IPS-NIHi11 (cell line): ENCODE measurements around the gene CLTC.
"Not testable (repeated sequence)": the region's sequence is repeated elsewhere in the genome, so short reads cannot be mapped to it uniquely, and the experiment has no call there.

Source experiments
- DNase-seq: peaks from one replicate; pipeline ENCODE4 v3.0.0; 2012; ENCODE audit warnings: mixed read lengths, low spot score

CLTC gene

DNA sequence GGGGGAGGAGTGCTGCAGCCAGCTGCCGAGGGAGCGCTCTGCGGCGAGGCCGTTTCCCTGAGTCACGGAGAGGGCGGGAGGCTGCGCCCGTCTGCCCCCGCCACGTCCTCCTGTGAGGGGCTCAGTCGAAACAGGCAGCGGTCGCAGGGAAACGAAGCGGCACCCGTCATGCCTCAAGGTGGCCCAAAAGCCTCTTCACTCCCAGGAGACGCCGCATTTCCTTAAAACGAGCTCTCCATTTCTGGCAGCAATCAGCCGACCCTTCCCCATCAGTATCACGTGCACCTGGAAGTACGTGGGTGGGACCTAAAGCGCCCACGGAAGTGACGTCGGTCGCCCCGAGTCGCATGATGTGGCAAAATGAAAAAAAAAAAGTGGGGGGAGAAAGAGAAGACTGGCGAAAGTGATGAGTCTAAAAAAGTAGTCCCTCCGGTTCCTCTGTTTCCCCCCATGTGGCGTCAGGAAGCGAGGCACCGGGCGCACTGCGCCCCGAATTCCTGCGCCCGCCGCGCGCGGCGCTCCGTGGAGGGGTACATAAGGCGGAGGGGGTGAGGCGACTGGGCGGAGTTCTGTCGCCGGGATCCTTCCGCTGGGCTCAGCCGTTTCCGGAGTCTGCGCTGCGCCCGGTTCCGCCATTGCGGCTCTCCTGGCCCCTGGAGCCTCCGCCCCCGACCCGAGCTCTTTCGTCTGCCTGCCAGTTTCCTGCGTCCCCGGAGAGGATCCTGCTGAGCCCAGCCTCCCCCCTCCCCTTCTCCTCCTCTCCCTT lies at the start of gene CLTC:
TSS of gene CLTC (plus strand) at position 598 of the 766 bp plus-strand sequence. CDS start 237 bp downstream, outside the sequence.
- peak; percentile 89 for DNase-seq

GRCh38 chr17:59572301-59572924 lies 47.3 kb upstream of the CLTC start:
- no peak for DNase-seq

GRCh38 chr17:59584168-59584567 lies 35.5 kb upstream of the CLTC start:
- not testable (repeated sequence) for DNase-seq

DNA sequence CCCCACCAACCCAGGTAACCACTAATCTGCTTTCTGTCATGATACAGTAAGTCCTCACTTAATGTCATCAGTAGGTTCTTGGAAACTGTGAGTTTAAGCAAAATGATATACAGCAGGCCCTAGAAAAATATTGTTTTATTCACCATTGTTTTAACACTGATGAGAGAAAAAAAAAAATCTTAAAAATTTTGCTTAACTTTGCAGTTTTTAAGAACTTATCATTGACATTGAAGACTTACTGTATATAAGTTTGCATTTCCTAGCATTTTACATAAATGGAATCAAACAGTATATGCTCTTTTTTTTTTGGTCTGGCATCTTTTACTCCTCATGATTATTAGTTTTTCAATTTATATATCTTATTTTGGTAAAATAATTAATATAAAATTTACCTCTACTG lies 19.5 kb upstream of the CLTC start:
- no peak for DNase-seq

DNA sequence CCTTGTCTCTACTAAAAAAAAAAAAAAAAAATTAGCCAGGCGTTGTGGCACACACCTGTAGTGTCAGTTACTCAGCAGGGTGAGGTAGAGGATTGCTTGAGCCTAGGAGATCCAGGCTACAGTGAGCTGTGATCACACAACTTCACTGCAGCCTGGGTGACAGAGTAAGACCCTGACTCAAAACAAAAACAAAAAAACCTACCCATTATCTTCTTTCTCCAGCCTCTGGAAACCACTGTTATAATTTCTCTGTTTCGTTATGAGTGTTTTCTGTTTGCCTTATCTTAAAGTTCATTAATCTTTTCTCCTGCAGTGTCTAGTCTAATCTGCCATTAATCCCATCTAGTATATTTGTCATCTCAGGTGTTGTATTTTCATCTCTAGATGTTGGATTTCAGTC lies 18.6 kb upstream of the CLTC start:
- no peak for DNase-seq

DNA sequence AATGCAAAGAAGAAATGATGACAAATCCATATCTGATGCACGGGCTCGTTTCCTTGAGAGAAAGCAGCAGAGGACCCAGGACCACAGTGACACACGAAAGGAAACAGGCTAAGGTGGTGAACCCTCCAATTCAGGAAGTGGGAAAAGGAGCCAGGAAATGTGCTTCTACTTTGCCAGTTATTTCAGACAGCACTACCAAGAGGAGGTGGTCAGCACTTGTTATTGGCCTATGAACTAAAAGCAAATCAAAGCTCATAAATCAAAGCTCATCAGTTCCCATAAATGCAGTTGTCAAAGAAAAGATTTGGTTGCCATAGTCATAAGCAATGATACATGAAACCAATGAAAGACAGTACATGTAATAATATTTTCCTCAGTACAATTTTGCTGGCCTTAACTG lies 12.6 kb upstream of the CLTC start:
- DNase-seq = no peak

- DNase-seq = peak; percentile 29
These were observed 11.8 kb upstream of the CLTC start for GRCh38 chr17:59607817-59608403.

DNA sequence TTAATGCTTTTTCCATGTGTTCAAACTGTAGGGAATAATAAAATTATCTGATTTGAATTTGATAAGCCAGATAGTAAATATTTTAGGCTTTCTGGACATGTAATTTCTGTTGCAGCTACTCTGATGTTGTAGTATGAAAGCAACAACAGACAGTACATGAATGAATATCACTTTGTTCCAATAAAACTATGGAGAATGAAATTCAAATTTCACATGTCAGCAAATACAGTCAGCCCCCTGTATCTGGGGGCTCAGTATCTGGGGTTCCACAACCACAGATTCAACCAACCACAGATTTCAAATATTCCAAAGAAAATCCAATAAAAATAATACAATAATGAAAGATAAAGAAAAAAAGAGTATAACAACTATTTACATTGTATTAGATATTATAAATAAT lies 8.2 kb upstream of the CLTC start:
- DNase-seq = no peak

DNA sequence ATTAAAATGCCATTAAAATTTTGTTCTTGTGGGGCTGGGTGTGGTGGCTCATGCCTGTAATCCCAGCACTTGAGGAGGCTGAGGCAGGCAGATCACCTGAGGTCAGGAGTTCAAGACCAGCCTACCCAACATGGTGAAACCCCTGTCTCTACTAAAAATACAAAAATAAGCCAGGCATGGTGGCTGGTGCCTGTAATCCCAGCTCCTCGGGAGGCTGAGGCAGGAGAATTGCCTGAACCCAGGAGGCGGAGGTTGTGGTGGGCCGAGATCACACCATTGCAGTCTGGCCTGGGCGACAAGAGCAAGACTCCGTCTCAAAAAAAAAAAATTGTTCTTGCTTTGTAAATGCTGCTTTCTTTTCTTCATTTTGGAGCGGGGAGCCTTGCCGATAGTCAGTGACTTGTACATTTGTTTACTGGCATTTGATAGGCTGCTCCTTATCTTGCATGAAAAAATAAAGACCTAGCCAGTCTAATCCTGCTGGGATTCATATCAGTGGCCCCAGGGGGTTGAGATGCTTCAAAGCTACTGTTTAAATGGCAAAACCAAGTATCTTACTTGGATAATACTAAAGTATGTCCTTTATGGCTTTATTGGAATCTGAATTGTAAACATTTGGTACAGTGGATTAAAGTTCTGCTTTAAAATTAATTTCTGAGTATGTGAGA lies 3.3 kb upstream of the CLTC start:
- no peak for DNase-seq

DNA sequence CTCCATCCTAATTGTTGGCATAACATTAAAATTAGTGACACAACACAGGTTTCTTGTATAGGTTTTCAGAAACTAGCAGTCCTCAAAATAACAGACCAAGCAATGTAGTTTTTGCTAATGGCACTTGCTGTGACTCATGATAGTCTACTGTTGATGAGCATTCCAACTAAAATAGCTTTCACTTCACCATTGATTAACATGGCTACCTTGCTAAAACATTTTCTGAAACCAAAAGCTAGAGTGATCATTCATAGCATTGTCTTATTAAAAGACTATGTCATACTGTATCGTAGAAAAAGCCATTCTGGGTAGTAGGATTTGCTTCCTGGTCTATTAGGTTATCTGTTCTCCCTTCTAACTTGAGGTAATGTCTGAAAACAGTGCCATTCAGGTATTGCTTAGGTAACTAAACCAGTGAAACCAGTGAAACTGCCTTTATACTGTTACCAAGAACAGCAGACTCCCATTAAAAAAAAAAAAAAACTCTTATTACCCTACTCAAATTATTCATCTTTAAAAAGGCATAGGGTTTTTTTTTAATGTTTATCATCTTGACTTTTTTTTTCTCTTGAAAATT lies 2.5 kb upstream of the CLTC start:
- DNase-seq = no peak

DNA sequence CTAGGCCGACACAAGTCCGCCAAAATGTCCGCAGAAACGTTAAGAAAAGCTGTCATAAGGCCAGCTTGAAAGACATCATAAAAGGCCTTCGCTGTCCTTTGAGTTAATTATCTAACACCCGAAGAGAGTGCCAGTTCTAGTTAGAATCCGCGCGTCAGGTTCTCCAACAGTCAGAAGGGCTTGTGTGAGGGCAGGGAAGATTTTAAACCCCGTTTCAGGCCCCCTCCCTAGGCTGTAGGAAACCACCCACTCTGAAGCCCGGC lies 729 bp upstream of the CLTC start:
- no peak for DNase-seq

DNA sequence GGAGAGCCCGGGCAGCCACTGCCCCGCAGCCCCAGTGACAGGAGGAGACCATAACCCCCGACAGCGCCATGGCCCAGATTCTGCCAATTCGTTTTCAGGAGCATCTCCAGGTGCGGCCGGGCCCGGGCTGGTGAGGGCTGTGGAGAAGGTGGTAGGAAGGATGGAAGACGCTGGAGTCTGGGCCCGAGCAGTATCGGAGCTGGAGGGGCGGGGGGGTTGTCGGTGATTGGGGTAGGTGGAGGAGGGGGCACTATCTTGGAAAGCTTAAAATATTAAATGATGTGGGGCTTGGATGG lies 317 bp downstream of the CLTC start:
- DNase-seq = no peak

DNA sequence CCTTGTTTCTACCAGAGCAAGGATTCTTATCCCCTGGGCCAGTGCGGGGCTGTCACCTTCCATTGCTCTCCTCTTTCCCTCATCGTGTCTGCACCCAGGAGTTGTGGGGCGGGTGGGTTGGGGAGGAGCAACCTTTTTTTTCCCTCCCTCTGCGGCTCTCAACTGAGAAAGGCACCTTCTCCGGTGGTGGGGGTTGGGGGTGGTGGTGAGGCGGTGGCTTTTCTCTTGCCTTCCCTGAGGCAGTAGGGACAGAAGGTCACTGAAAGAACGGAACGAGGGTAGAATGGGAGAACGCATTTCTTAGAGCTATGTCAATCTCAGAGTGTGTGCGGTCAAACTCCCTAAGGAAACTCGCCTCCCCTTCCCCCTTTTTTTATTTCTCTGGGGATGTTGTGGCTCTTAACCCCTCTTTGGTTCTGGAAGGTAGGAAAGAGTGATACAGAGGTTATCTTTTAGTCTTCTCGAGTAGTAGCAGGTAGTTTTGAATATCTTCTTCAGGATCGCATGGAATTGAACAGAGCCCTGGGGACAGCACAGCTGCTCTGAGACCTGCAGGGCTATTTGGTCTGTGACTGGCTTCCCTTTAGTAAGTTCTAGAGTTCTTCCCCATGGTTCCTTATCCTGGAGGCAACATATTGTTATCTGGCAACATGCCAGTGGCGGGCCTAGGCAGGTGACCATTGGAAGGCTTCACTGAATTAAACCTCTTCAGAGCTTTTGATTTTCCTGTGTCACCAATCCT lies 994 bp downstream of the CLTC start:
- peak; percentile 37 for DNase-seq

DNA sequence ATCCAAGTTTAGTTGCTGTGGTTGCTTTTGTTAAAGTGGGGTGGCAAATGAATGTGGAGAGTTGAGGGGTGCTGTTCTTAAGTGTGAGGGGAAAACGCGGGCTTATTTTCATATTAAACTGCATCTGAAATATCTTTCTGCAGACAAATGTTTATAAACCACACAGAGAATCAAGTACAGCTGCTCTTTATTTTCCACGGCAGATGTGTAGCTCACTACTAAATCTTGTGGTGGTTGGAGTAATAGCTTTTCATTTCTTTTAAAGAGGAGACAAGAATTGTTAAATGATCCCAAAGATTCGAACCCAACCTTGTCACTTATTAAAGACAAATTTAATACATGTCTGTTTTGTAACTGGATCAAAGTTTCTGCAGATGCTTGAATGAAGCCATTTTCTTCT lies 2.1 kb downstream of the CLTC start:
- no peak for DNase-seq

- no peak for DNase-seq
These were observed 3.5 kb downstream of the CLTC start for GRCh38 chr17:59623151-59623550.

DNA sequence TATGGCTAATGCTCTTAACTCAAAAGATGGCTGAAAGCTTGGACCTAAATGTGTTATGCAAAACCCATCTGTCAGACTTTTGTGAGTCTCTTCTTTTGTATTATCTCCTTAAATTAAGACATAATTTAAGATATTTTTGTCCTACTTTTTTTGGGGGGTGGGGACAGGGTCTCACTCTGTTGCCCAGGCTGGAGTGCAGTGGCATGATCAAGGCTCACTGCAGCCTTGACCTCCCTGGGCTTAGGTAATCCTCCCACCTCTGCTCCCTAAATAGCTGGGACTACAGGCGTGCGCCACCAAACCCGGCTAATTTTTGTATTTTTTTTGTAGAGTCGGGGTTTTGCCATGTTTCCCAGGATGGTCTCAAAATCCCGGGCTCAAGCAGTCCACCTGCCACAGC lies 7.1 kb downstream of the CLTC start:
- DNase-seq = no peak

DNA sequence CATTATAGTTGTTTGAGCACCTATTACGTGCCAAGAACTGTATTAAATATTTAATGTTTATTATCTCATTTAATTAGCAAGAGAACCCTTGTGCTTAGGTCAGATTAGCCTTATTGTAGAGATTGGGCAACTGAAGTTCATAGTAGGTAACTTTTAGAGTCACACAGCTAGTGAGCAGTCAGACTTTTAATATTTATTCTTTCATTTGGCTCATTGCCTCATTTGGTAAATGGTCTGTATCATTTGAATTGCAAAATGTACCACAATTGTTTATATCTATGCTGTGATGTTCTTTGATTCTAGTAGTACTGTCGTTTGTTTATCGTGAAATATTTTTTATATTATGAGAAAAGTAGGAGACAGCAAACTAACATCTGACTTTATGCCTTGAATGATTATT lies 7.6 kb downstream of the CLTC start:
- no peak for DNase-seq

DNA sequence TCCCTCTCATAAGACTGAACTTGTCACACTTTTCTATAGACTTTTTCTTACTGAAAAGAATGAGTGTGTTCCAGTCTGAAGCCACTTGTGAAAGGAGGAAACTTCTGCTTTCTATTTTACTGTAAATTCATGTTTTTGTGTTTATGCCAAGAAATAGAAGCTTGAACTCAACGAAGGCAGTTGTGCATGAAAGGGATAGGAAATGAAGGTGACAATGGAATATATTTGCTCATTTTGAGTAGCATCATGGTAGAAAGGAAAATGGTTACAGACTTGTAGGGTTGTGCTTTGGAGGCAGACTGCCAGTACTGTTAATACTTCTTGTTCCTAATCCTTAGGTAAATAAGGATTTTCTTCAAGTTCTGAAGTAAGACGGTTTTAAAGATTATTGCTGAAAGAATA lies 8.1 kb downstream of the CLTC start:
- DNase-seq = no peak

GRCh38 chr17:59629174-59629573 lies 9.5 kb downstream of the CLTC start:
- DNase-seq = no peak

GRCh38 chr17:59631276-59631675 lies 11.6 kb downstream of the CLTC start:
- no peak for DNase-seq

GRCh38 chr17:59632398-59632797 lies 12.7 kb downstream of the CLTC start:
- DNase-seq = no peak

- DNase-seq = no peak
These were observed 14.1 kb downstream of the CLTC start for GRCh38 chr17:59633658-59634359.
